HG02840 (cell line): Measurements from ENCODE around the gene MTFR1L.

Experiments used
- ATAC-seq: cut with Tn5 transposase; IDR thresholded peaks from one replicate; pipeline ENCODE4 v1.9.1; 2021; ENCODE audit warnings: mild to moderate bottlenecking, moderate library complexity, moderate number of reproducible peaks; ENCODE audit not compliant: unreplicated experiment, low FRiP score

MTFR1L gene

DNA sequence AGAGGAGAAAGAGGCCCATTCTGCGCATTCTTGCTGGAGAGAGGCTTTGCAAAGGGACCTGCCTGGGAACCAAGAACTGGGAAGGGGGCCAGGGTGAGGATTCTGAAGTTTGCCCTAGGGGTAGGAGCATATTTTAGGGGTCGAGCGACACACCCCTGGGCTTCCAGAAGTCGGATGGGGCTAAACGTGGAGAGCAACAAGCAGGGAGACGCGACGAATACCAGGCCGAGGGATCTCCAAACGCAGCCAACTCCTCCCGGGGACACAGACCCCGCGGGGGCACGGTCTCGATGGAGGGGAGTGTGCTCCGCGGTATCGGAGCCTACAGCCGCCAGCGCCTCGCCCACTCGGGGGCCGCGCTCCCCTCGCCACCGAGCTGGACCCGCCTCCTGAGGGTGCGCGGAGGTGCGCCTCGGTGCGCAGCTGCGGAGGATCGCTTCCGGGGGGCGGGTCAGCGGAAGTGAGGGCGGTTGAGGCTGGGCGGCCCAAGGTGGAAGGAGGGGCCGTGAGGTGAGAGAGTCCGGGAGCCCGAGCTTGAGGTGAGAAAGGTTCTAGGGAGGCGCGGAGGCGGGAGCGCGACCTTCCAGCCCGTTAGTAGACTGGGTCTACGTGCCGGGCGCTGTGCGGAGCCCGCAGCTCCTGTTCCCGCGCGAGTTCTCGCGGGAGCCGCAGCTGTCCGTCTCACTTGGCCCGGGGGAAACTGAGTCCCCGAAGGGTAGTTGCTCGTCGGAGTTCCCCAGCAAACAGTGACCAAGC is at the start of gene MTFR1L:
MTFR1L (plus strand) TSS at position 464 of the 756 bp plus-strand sequence. CDS start 3,151 bp downstream, outside the sequence.
- peak; percentile 85 for ATAC-seq

DNA sequence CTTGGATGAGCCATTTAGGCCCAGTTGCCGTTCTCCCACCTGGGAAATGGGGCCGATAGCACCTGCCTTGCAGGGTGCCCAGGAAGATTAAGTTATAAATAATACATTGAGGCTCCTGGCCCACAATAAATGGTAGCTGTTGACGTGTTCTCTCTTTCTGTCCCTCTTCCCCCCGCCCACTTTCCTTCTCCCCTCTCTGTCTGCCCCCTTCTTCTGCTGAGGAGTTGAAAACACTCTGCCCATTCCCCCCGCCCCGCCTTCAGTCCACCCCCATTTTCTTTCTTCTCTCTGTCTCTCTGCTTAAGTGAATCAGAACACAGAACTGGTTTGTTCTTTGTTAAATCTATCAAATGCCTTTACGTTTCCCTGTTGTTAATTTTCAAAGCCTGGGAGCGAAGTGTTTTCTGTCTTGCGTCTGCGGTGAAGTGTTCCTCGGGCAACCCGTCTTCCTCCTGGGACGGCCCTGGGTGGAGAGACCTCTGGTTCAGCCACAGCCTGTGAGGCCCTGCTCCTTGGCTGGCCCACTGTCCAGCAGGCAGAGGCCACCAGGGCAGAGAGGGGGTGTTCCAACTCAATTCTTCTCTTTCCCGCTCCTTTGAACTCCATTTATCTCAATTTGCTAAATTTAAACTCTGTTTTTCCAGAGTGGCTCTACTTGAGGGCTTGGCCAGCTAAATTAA is 49.1 kb upstream of the MTFR1L start:
- no peak for ATAC-seq

DNA sequence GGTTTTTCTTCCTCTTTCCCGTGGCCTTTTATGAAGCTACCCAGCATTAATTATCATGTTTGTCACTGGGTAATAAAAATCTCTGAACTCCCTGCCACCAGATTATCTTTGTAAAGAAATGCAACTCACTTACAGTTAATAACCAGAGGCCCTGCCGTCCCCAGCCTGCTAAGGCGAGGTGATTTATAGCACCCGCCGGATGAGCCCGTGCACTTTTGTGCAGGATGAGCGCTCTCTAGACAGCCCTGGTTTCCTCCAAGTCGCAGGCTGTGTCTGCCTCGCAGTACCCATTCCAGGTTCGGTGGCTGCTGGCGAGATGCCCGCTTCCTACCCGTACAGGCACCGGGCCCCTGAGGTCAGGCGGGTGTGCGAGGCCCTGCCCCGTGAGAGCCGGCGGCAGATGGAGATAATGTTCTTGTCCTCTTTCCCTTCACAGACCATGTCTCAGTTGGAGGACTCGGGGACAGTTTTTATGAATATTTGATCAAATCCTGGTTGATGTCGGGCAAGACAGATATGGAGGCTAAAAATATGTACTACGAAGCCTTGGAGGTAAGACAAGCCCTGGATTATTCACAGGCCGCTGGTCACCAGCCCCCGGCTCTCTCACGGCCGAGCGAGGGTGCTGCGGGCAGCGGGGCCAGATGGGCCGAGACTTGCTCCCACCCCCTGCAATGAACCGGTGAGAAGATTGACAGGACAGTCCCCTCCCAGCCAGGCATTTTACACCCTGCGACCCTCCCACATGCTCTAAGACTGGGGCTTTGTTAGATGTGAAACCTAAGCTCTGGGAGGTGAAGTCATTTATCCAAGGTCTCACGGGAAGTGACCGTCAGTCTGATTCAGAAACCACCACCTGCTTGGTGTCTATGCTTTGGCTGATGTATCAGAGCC is 48.3 kb upstream of the MTFR1L start:
- ATAC-seq = no peak

DNA sequence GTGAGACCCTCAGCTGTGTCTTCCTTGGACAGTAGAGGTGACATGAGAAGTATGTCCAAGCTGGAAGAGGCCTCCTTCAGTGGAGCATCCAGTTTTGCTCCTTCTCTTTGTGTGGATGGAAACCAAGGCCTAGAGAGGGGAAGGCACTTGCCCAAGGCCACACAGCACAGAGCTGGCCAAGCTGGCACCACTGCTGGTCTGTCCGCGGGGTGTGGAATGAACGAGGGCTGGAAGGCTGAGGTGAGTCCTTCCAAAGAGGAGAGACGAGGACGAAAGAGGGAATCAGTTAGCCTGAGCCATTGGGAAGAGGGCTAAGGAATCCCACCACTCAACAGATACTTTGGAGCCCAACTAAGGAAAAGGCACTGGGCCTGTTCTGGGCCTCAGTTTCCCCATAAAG is 47.6 kb upstream of the MTFR1L start:
- no peak for ATAC-seq

DNA sequence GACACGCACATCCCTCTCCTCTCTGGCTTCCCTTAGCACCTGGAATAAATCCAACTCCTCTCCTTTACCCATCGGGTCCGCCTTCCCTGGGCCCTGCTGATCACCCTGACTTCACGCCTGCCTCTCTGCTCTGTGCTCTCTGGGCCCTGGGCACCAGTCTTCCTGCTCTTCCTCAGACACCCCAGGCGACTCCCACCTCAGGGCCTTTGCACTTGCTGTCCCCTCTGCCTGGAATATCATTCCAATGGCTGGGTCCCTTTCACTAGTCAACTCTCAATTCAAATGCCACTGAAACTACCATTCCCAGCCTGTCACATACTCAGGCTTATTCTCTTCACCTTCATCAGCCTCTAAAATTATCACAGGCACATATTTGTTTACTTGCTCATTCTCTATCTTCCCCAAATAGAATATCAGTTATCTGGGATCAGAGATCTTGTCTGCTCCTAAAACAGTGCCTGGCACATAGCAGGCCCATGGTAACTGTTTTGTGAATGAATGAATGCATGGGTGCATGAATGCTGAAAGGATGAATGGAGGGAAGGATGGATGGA is 47.0 kb upstream of the MTFR1L start:
- no peak for ATAC-seq

DNA sequence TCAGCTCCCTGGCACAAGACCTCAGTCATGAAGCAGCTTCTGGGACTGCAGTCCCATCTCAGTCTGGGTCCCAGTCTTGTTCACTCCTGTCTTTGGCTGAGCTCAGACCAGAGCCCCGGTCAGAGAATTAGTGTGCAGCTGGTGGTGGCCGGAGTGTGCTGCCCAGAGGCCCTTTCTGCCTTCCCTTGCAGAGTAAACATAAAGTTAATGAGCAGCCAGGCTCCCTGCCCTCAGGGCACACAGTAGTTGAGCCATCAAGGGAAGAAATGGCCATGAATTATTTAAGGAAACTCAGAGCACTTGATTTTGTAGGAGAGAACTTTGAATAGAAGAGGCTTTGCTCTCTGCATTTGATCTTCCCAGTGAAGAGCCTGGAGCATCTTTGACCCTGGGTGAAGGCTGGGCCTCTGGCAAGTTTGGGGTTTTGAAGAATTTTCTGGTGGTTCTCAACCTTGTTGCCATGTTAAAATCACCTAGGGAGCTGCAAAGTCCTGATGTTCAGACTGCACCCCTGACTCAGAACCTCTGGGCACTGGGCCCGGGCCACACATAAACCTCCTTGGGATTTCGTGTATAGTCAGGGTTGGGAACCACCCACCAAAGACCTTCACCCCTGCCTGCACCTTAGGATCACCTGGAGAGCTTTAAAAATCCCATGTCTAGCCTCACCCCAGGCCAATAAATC is 46.2 kb upstream of the MTFR1L start:
- no peak for ATAC-seq

DNA sequence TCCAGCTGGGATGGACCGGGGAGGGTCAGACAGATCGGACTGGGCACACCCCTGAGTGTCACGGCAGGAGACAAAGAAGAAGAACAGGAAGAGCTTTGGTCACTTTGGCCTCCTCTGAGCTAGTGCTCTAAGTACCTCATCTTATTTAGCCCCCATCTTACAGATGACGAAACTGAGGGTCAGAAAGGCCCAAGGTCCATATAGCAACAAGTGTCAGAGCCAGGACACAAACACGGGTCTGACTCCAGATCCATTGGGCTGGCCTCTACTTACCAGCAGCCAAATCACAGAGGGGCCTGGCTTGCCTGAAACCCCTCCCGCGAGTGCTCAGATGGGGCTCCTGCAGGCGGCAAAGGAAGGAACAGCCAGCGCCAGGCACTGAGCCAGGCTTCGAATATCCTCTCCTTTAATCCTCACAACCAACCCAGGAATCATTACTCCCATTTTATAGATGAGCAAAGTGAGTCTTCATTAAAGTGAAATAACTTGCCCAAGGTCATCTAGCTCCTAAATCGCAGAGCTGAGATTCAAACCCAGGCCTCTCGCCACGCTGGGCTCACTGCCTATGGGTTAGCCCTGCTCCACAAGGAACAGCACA is 45.4 kb upstream of the MTFR1L start:
- ATAC-seq = no peak

DNA sequence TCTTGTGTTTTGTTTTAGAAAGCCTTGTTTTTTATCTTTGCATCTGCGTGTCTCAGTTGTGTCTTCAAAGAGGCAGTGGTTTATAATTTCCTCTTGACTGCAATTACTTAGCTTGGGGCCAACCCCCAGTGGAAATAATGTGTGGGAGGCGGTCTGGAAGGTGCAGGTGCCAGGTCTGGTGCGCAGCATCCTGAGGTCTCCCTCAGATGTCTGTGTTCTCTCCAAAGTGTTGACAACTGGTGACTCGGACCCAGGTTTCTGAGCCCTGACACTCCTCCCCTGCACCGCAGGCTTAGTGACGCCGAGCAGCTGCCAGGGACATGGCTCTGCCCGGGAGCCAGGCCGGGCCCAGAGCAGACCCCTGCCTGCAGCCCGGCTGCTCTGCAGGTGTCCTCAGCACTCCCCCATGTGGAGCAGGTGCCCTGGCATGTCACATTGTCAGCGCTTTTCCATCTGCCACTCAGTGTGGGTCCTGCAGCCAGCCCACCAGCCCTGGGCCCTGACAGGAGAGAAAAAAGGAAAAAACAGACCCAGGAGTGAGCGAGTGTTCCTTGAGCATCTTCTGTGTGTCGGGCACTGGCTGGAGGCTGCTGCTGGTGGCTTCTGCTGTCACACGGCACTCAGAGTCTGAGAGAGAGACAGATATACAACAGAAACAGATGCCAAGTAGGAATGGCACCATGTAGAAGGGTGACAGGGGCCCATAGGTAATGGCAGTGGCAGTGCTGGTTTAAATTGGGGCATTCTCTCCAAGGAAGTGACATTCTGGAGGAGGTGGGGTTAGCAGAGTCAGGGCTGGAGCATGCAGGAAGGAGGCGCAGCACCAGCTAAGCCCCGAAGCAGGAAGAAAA is 44.6 kb upstream of the MTFR1L start:
- no peak for ATAC-seq

DNA sequence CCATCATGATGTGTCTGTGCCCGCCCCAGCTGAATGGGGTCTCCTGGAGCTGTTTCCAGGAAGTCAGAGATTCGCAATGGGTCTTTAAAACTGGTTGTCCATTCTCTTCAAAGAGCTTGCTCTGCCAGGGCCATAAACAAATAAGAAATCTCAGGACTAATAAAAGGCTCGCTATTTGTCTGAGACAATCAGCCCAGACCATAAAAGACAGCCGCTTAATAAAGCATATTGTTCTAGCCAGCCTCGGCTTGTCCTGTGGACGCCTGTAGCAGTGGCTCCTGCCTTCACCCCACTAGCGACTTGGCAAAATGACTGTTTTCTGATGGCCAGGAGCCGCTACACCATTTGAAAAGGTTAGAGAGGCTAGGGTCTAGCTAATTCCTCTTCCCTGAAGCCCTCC is 40.4 kb upstream of the MTFR1L start:
- ATAC-seq = no peak

DNA sequence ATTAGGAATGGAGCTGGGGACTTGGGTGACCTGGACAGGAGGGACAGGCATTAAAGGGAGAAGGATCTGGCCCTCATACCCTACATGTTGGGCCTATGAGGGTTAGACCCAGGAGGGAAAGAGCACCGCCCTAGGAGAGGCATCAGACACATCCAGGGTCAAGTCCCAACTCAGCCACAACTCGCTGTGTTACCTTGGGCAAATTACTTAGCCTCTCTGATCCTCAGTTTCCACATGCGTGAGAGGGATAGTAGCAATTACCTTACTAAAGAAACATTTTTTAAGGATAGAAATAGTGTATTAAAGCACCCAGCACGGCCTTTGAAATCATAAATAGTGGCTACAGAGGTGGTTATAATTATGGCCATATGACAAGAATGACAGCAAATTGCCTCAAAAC is 39.9 kb upstream of the MTFR1L start:
- no peak for ATAC-seq

DNA sequence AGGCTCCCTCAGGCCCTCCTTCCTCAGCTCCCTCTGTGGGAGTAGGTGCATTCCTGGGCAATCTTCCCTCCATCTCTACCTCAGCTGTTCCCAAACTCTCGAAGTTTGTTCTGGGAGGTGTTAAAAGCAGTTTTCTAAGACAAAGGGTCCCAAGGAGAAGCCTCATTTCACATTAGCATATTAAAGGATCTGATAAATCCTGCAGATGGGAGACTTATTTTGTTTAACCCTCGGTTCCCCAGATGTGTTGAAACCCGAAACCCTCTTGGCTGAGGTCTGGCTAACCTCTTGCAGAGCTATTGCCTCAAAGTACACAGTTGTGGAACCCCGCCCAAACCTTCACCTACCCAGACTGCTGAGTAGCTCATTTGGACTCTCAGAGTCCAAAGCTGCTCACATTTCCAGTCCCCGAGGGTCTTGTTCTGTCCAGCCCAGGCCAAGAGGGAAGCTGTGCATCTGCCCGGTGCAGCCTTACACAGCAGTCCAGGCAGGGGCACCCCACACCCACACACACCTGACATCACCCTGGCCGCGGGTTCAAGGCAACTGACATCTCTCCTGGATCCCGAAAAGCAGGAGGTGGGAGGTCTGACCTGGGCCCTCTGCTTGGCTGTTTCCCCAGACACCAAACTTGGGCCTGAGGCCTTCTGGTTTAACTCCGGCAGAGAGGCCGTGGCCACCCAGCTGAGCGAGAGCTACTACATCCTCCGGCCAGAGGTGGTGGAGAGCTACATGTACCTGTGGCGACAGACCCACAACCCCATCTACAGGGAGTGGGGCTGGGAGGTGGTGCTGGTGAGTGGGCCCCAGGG is 39.2 kb upstream of the MTFR1L start:
- no peak for ATAC-seq

DNA sequence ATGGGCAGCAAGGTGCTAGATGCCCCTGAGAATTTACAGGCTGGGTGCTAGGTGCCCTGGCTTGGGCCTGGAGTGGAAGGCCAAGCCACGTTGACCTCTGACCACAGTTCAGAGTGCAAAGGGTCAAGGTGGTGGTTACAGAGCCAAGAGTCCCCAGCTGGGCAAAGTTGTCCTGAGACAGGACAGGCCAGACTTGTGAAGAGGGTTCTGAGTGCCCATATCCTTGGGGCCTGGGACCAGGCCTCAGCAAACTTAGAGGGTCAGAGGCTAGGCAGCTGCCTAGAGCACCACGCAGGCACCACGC is 38.7 kb upstream of the MTFR1L start:
- ATAC-seq = no peak

DNA sequence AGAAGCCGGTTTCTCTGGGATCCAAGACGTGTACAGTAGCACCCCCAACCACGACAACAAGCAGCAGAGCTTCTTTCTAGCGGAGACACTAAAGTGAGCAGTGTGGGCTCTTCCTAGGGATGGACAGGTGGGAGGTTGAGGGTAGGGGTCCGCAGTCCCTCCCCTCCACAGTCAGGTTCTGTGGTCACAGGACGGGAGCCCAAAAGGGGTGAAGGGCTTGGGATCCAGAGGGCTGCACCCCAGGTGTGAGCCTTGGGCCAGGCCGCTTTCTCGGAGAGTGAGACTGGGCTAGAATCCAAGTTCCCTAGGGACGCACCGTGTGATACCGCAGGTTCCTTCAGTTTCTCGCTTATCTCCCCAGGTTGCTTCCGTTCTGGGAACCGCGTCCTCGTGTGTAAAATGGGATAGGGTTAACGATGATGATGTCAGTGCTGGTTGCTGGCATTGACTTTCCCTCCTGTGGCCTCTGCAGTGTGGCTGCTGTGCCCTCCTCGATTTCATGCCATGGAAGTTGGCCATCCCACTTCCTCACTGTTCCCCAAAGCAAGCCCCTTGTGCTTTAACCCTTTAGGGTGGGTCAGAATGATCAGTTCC is 37.0 kb upstream of the MTFR1L start:
- no peak for ATAC-seq

DNA sequence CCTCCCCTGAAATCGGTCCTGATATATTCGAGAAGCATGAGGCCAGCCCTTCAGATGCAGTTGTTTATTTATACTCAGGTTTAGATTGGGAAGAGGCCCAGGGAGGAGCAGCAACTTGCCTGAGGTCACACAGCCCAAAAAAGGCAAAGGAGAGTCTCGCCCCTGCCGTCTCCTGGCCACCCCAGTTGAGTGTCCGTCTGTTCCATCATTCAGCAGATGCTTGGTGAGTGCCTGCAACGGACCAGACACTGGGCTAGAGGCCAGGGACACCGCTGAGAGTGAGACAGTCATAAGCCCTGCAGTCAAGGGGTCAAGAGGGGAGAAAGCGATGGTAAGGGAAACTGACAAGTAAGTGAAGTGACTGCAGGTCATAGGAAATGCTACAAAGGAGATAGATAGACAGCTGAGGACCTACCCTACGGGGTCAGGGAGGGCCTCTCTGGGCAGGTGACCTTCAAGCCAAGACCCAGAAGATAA is 35.1 kb upstream of the MTFR1L start:
- no peak for ATAC-seq

DNA sequence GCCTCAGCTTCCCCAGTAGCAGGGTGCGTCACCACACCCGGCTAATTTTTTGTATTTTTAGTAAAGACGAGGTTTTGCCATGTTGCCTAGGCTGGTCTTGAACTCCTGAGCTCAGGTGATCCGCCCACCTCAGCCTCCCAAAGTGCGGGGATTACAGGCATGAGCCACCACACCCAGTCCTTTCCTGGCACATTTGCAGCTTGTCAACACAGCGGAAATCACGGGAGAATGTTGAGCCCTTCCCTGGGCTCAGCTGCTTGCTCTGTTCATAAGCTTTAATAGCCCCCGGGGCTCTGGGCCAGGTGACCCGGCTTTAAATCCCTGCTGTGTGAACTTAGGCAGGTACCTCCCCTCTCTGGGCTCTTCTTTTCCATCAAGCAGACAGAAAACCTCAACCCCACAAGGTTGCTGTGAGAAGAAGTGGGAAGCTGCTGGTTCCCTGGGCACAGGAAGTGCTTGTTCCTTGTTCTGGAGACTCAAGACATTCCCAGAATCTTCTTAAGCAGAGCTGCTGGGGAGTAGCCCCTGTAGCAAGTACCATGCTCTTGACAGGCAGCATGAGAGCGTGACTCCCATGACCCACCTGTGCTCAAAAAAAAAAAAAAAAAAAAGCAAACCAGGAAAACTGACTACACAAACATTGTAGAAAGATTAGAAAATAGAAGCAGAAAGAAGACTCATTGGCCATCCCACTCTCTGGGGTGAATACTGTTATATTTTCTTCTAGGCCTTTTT is 34.3 kb upstream of the MTFR1L start:
- ATAC-seq = no peak

DNA sequence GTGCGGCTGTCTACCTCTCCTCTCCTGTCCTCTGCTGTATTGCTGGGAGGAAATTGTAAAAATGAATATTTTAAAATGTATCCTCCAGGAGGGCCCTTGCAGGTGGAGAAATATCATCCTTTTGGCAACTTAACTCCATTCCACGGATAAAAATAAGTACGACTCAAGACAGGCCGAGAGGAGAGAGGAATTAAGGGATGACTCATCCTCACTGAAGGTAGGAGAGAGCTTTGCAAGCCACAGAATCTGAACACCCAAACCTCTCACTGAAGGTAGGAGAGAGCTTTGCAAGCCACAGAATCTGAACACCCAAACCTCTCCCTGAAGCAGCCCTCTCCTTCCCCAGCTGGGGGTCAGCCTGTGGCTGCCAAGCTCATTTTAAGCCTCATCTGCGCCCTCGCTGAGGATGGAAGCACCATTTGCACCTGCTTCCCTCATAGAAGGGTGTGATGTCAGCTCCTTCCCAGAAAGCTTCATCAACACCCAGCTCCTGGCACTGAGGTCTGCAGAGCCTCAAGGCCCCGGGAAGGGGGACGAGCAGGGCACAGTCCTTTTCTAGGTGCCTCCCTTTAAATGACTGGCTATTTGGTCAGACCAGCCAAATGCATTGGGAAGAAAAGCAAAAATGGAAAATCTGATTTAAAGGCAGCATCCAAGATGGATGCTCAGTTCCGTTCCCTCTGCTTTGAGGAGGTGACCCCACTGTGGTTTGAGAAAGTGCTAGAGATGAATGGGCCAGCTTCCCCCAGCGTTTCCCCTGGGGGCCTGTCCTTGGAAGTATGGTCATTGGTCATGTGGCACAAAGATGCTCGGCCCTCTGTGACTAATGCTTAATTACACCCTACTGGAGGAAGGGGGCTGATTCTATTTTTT is 32.6 kb upstream of the MTFR1L start:
- ATAC-seq = no peak
